ENCODE measurements around the gene WNT7A.

Gene WNT7A

DNA sequence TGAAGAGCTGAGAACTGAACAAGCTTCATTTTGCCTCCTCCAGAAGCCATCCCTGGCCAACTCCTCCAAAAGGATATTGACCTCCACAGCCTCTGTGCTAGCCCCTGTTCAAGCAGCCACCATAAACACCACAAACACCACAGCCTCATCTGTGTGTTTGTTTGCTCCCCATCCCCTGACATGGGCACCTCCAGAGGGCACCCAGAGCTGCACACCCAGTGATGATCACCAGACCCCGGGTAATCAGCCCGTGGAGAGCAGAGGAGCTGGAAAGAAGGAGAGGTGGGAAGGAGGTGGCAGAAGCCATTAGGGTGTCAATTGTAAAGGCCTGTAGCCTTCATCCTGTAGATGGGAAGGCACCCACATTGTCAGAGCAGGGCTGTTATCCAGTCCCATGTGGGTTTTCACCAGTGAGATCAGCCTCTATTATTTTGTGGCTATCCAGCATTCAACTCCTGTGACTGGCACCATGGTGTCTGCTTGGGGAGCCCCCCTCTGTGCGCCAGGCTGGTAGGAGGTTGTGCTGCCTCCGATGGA is 6.8 kb upstream of the WNT7A start:
- in situ Hi-C loops (cut with HindIII; ENCODE audit: low sequenced_read_pairs), result loop anchor here (5.0 to 25.0 kb wide), 2 partner anchors 54 to 374 kb away; no protein-coding TSS in a partner anchor

DNA sequence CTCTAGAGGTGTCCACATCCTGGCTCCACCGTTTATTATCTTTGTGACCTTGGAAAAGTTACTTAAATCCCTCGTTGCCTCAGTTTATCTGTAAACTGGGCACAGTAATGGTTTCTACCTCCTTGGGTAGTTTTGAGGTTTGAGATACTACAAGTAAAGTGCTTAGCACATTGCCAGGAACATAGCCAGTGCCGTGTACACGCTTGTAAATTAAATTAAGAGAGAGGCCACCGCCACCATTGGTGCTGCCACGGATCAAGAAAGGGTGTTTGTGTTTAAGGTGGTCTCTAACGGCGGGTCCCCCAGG is 5.8 kb upstream of the WNT7A start:
- in situ Hi-C loops (cut with HindIII; ENCODE audit: low sequenced_read_pairs), result loop anchor here (5.0 to 25.0 kb wide), 2 partner anchors 53 to 373 kb away; no protein-coding TSS in a partner anchor

- in situ Hi-C loops (cut with HindIII; ENCODE audit: low sequenced_read_pairs), result loop anchor here (5.0 to 25.0 kb wide), 2 partner anchors 53 to 373 kb away; no protein-coding TSS in a partner anchor
Measured at GRCh38 chr3:13884851-13885703, 5.2 kb upstream of the WNT7A start.

GRCh38 chr3:13883681-13884080 is 3.8 kb upstream of the WNT7A start:
- in situ Hi-C loops (cut with HindIII; ENCODE audit: low sequenced_read_pairs), result loop anchor here (25.0 kb wide), 1 partner anchor 371 kb away; no protein-coding TSS in a partner anchor

GRCh38 chr3:13882876-13883275 is 3.0 kb upstream of the WNT7A start:
- in situ Hi-C loops (cut with HindIII; ENCODE audit: low sequenced_read_pairs), result loop anchor here (25.0 kb wide), 1 partner anchor 371 kb away; no protein-coding TSS in a partner anchor

GRCh38 chr3:13881536-13882410 is 1.9 kb upstream of the WNT7A start:
- in situ Hi-C loops (cut with HindIII; ENCODE audit: low sequenced_read_pairs), result loop anchor here (25.0 kb wide), 1 partner anchor 369 kb away; no protein-coding TSS in a partner anchor

- in situ Hi-C loops (cut with HindIII; ENCODE audit: low sequenced_read_pairs), result loop anchor here (25.0 kb wide), 1 partner anchor 368 kb away; no protein-coding TSS in a partner anchor
Measured at GRCh38 chr3:13880811-13881156, 913 bp upstream of the WNT7A start.

DNA sequence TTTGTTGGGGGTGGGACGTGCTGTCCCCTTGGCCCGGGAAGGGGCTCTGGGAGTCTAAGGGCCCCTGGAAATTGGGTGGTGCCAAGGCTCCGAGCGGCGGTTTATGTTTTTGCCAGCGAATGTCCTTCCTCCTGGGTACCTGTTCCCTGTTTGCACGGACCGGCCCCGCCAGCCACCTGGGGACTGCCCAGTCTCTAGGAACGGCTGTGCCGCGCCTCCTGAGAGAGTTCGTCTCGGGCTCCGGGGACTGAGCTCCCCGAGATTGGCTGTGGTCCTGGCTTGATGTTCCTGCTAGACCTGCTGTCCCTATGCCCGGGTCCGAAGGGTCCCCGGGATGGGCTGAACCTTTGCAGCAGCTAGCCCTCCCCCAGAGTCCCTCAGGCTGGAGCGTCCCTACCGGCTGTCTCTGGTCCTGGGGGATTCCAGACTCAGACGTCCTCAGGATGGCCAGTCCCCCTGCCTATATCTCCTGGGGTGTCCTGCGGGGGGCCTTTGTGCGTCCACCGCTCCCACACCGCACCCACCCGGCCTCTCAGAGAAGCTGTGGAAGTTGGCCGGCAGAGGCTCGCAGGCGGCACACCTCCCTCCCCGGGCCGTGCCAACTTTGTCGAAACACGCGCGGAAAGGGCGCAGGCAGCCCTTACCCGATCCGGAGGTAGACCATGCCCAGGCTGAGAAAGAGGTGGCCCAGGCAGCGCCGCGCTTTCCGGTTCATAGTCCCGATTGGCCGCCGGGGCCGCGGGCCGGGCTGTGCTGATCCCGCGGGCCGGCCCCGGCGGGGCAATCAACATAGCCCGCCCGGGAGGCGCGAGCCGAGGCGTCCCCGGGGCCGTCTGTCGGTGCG is 547 bp downstream of the WNT7A start:
- in situ Hi-C loops (cut with HindIII; ENCODE audit: low sequenced_read_pairs), result loop anchor here (25.0 kb wide), 1 partner anchor 367 kb away; no protein-coding TSS in a partner anchor

DNA sequence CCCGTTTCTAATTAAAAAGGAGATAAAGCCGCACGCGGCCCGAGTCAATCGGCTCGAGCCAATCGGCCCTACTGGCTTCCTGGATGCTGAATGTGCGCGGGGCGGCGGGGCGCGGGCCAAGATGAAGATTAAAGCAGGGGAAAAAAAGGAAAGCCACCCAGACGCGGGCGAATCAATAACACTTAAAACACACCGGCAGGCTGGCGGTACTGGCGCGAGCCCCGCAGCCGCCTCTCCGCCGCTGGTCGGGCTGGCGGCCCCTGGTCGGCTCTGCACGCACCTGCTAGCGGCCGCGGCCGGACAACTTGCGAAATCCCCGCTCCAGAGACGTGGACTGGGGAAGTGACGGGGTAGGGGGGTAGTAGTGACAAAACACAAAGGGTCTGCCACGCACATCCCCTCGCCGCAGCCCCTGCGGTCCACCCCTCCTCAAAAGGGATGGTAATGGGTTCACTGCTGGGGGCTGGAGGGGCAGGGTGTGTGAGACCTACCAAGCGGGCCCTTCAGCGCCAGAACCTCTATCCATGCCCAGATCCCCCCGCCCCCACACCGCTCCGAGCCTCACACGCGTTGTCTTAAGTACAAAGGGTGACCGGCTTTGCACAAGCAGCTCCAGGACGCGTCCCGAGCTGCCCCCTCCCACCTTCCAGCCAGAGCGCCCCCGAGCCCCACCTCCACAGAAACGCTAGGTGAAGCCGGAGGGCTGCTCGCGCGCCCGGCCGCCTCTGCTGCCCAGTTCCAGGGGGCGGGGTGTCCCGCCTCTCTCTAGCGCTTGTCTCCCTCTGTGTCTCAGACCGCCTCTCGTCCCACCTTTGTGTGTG is 1.4 kb downstream of the WNT7A start:
- in situ Hi-C loops (cut with HindIII; ENCODE audit: low sequenced_read_pairs), result loop anchor here (25.0 kb wide), 1 partner anchor 366 kb away; no protein-coding TSS in a partner anchor

DNA sequence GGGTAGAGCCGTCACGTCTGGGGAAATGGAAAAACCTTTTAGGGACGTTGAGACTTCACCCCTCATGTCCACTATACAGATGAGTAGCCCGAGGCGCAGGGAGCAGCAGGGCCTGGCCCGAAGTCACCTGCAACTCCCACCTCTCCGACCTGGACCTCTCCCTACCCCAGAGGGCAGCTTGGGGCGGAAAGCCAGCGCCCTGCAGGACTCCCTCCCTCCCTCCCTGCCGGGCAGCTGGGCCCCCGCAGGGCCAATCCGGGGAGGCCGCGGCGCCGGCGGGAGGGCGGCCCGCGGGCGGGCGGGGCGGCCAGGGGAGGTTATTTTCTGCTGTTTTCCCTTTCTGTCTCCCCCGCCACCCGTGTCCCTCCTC is 2.0 kb downstream of the WNT7A start:
- in situ Hi-C loops (cut with HindIII; ENCODE audit: low sequenced_read_pairs), result loop anchor here (25.0 kb wide), 1 partner anchor 366 kb away; no protein-coding TSS in a partner anchor

DNA sequence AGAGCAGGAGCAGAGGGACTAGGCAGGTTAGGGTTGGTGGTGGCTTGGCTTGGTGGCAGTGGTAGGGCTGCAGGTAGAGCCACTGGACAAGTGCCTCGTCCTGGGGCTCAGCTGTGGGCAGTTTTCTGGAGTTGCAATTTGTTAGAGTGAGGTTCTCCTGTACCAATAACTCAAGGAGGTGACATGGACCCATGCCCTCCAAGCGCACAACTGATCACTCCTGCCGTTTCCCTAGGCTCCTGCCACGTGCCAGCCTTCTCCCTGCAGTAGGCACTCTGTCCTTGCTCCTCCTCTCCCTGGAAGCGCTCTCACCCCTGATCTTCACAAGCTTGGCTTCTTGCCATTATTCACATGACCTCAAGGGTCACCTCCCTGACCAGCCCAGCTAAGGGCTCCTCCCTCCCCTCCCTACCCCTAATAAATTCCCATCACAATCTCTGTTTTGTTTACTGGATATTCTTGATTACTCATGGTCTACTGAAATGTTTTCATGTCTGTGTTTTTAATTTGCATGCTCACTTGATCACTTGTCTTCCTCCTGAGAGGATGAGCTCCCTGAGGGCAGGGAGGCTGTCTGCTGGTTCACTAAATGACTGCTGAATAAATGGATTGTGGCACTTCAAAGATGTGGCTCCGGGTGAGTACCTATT is 3.3 kb downstream of the WNT7A start:
- in situ Hi-C loops (cut with HindIII; ENCODE audit: low sequenced_read_pairs), result loop anchor here (25.0 kb wide), 1 partner anchor 364 kb away; no protein-coding TSS in a partner anchor

GRCh38 chr3:13874891-13875290 is 5.0 kb downstream of the WNT7A start:
- in situ Hi-C loops (cut with HindIII; ENCODE audit: low sequenced_read_pairs), result loop anchor here (25.0 kb wide), 1 partner anchor 363 kb away; no protein-coding TSS in a partner anchor

GRCh38 chr3:13873818-13874217 is 6.1 kb downstream of the WNT7A start:
- in situ Hi-C loops (cut with HindIII; ENCODE audit: low sequenced_read_pairs), result no loop called here

- in situ Hi-C loops (cut with HindIII; ENCODE audit: low sequenced_read_pairs), result no loop called here
Measured at GRCh38 chr3:13872451-13872850, 7.4 kb downstream of the WNT7A start.

DNA sequence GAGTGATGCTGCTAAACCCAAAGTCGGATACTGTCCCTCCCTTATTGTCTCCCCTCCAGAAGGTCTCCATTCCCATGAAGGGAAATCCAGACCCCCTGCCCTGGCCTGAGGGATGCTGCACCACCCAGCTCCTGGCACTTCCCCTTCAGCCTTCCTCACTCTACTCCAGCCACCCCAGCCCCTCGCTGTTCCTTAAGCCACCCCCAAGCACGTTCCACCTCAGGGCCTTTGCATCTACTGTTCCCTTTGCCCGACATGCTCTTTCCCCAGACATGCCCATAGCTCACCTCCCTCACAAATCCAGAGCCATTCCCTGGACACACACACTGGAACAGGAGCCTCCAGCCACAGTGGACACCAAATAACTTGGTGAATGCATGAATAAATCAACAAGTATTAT is 8.1 kb downstream of the WNT7A start:
- in situ Hi-C loops (cut with HindIII; ENCODE audit: low sequenced_read_pairs), result no loop called here

DNA sequence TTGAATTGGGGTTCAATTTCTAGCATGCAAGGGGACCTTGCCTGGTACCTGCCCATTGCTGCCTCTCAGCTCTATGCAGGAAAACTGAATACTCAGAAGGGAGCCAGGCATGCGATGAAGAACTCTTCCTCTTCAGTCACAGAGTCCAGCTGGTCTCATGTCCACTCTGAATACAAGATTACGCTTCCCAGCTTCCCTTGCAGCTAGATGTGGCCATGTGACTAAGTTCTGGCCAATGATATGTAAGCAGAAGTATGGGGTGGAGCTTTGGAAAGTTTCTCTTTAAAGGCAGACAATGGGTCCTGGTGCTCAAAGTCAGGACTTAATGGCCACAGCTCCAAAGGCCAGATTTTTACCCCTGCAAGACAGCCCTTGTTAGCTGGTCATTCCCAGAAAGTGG is 9.0 kb downstream of the WNT7A start:
- in situ Hi-C loops (cut with HindIII; ENCODE audit: low sequenced_read_pairs), result no loop called here

- in situ Hi-C loops (cut with HindIII; ENCODE audit: low sequenced_read_pairs), result no loop called here
Measured at GRCh38 chr3:13869761-13870343, 10.0 kb downstream of the WNT7A start.
